HEK293 (cell line): ENCODE data around the gene PRELID1.

ENCODE experiments used
- CTCF ChIP-seq: fragments of 450-650 bp; formaldehyde crosslinking; IDR thresholded peaks from 2 replicates; pipeline ENCODE4 v1.5.1; 2016; ENCODE audit warnings: missing biosample characterization, missing genetic modification characterization
- KLF1 ChIP-seq: fragments of 450-650 bp; formaldehyde crosslinking; IDR thresholded peaks from 2 replicates; pipeline ENCODE4 v1.5.1; 2016; ENCODE audit warnings: missing biosample characterization, missing genetic modification characterization
- TF ChIP-seq, protein P1 (sequence below): fragments of 450-650 bp; formaldehyde crosslinking; IDR thresholded peaks from 2 replicates; pipeline ENCODE4 v1.5.1; 2017; ENCODE audit warnings: missing biosample characterization, missing genetic modification characterization

DNA sequence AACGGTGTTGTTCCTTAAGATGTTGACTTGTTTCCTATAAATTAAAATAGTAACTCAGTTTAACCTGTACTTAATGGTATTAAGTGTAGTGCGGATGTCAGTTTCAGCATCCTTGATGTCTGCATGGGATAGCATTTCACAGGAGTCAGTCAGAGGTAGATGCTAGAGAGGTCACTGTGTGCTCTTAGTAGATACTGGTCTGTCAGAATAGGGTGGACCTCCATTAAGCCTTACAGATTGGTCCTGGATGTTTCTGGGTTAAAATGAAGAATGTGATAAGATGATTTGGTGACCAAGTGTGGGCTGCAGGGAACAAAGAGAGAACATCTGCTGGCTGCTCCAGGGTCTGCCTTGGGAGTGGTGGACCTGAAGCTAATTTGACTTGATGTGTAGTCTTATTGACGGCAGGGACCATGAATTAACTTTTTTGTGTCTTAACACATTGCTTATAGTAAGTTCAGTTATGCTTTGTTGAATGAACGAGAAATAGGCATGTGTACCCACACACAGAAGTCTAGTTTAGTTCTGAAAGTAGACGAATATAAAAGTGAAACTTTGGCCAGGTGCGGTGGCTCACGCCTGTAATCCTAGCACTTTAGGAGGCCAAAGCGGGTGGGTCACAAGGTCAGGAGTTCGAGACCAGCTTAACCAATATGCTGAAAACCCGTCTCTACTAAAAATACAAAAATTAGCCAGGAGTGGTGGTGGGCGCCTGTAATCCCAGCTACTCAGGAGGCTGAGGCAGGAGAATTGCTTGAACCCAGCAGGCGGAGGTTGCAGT is 12.6 kb upstream of the PRELID1 start:
- TF ChIP-seq KLF1 (tag by site-specific recombination) (no peak), CTCF (no peak)
- TF ChIP-seq, protein P1, sequence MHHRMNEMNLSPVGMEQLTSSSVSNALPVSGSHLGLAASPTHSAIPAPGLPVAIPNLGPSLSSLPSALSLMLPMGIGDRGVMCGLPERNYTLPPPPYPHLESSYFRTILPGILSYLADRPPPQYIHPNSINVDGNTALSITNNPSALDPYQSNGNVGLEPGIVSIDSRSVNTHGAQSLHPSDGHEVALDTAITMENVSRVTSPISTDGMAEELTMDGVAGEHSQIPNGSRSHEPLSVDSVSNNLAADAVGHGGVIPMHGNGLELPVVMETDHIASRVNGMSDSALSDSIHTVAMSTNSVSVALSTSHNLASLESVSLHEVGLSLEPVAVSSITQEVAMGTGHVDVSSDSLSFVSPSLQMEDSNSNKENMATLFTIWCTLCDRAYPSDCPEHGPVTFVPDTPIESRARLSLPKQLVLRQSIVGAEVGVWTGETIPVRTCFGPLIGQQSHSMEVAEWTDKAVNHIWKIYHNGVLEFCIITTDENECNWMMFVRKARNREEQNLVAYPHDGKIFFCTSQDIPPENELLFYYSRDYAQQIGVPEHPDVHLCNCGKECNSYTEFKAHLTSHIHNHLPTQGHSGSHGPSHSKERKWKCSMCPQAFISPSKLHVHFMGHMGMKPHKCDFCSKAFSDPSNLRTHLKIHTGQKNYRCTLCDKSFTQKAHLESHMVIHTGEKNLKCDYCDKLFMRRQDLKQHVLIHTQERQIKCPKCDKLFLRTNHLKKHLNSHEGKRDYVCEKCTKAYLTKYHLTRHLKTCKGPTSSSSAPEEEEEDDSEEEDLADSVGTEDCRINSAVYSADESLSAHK (tag by site-specific recombination): no peak
